HepG2 (cell line): ENCODE data around the gene COL9A3. TPM values are rescaled to one million over a fixed set of nuclear protein-coding genes. Genes with fewer than 3 reads are reported as not detected.

Source experiments
- ATF7 ChIP-seq, 2 experiments: fragments of 450-650 bp in 1 of 2; sonication (generic) in 1 of 2; formaldehyde crosslinking in 1 of 2; IDR thresholded peaks; 2 replicates each; pipeline versions ENCODE4 v1.4.0 to v1.6.1; 2016 to 2020; ENCODE audit warnings: antibody characterized with exemption in 1 of 2, mild to moderate bottlenecking in 1 of 2, missing genetic modification reagents in 1 of 2
- GABPA ChIP-seq, 2 experiments: IDR thresholded peaks; 2 replicates each; pipeline ENCODE4 v1.6.1; 2011 to 2016; ENCODE audit warnings: low read depth in 2 of 2, low read length in 1 of 2, missing biosample characterization in 1 of 2, missing genetic modification characterization in 1 of 2
- GABPB1 ChIP-seq: IDR thresholded peaks from 2 replicates; pipeline ENCODE4 v1.6.1; 2016; ENCODE audit warnings: mild to moderate bottlenecking, missing genetic modification reagents, moderate library complexity, missing compliant biosample characterization
- IKZF1 ChIP-seq: fragments of 450-650 bp; IDR thresholded peaks from 2 replicates; pipeline ENCODE4 v1.7.1; 2016
- SMYD3 ChIP-seq: sonication (generic); formaldehyde crosslinking; IDR thresholded peaks from 2 replicates; pipeline ENCODE4 v1.8.1; 2023; ENCODE audit warnings: mild to moderate bottlenecking, missing genetic modification reagents
- STAT5B ChIP-seq: sonication (generic); formaldehyde crosslinking; IDR thresholded peaks from 2 replicates; pipeline ENCODE4 v1.4.0; 2020; ENCODE audit warnings: missing genetic modification reagents
- ZNF12 ChIP-seq: sonication (generic); formaldehyde crosslinking; IDR thresholded peaks from 2 replicates; pipeline ENCODE4 v1.5.0; 2020; ENCODE audit warnings: missing genetic modification reagents
- ZNF232 ChIP-seq: sonication (generic); formaldehyde crosslinking; IDR thresholded peaks from 2 replicates; pipeline ENCODE4 v1.4.0; 2020; ENCODE audit warnings: missing genetic modification reagents, borderline replicate concordance
- ZNF329 ChIP-seq: sonication (generic); formaldehyde crosslinking; IDR thresholded peaks from 2 replicates; pipeline ENCODE4 v1.9.0; 2021; ENCODE audit warnings: low read depth, mild to moderate bottlenecking, missing genetic modification reagents
- ZNF350 ChIP-seq: sonication (generic); formaldehyde crosslinking; IDR thresholded peaks from 2 replicates; pipeline ENCODE4 v1.4.0; 2020; ENCODE audit warnings: mild to moderate bottlenecking, low read depth, missing genetic modification reagents, borderline replicate concordance
- ZNF432 ChIP-seq: sonication (generic); formaldehyde crosslinking; IDR thresholded peaks from 2 replicates; pipeline ENCODE4 v1.5.0; 2020; ENCODE audit warnings: missing genetic modification reagents, mild to moderate bottlenecking, borderline replicate concordance
- ZNF550 ChIP-seq: sonication (generic); formaldehyde crosslinking; IDR thresholded peaks from 2 replicates; pipeline ENCODE4 v1.4.0; 2020; ENCODE audit warnings: mild to moderate bottlenecking, missing genetic modification reagents, borderline replicate concordance
- polyA plus RNA-seq, 8 experiments: library from polyadenylated mRNA; depleted of rRNA in 3 of 8; stranded (reverse) in 7 of 8; unstranded in 1 of 8; fragments of >200 nt; fragmentation: Illumina TruSeq in 4 of 8; extraction: Trizol in 4 of 8; gene quantifications; 2 replicates each; pipeline versions ENCODE4 v1.2.1 to v1.2.3, GENCODE V29; 2011 to 2016; ENCODE audit warnings: low read depth in 4 of 8, missing spikeins in 1 of 8, mixed read lengths in 1 of 8; ENCODE audit not compliant: insufficient read depth in 1 of 8
- total RNA-seq, 5 experiments: library from RNA; depleted of rRNA; stranded (reverse); fragments of >200 nt; fragmentation: Illumina TruSeq; extraction: Trizol; gene quantifications; 2 replicates each; pipeline ENCODE4 v1.2.3, GENCODE V29; 2016; ENCODE audit warnings: low read depth in 1 of 5
- TF ChIP-seq, protein P1 (sequence below): IDR thresholded peaks from 2 replicates; pipeline ENCODE4 v1.4.0; 2020; ENCODE audit warnings: mild to moderate bottlenecking, missing genetic modification reagents
- TF ChIP-seq, protein P2 (sequence below): sonication (generic); formaldehyde crosslinking; conservative IDR thresholded peaks from 2 replicates; pipeline ENCODE4 v1.4.0; 2020; ENCODE audit warnings: mild to moderate bottlenecking, missing genetic modification reagents, moderate library complexity
- TF ChIP-seq, protein P3 (sequence below): sonication (generic); formaldehyde crosslinking; IDR thresholded peaks from 2 replicates; pipeline ENCODE4 v1.4.0; 2020; ENCODE audit warnings: missing genetic modification reagents
- TF ChIP-seq, protein P4 (sequence below): sonication (generic); formaldehyde crosslinking; IDR thresholded peaks from 2 replicates; pipeline ENCODE4 v1.5.0; 2020; ENCODE audit warnings: mild to moderate bottlenecking, missing genetic modification reagents, borderline replicate concordance

The COL9A3 gene
- total and polyA plus RNA-seq, 2 of the 13 experiments (the other 11 are each of a cell fraction or from before 2014, with no cell fraction given): 155 to 204 TPM

DNA sequence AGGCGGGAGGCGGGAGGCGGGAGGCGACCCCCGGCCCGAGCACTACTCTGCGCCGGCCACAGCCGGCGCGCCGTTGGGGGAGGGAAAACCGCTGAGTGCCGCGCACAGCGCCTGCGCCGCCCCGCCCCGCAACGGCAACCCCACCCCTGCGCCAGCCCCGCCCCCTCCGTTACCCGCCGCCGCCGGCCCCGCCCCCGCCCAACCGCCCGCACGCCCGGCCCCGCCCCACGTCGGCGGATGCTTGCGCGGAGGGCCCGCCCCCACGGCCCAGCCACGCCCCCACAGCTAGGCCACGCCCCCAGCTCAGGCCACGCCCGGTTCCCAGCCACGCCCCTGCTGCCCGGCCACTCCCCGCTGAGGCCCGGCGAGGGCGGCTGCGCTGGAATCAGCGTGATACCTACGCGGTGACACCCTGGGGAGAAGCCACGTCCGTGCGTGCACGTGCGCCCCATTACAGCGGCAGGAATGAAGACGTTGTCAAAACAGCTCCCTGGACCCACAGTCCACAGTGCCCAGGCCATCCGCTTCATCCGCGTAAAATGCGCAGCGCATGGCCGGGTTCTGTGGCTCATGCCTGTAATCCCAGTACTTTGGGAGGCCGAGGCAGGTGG, 45.0 kb downstream of the COL9A3 start, which contains the start of gene TCFL5 (continued):
- TF ChIP-seq STAT5B (CRISPR knock-in tag) (peak; percentile 88; the same call in 1 of the 2 replicates), ZNF12 (CRISPR knock-in tag) (peak; percentile 79), ATF7 (IDR thresholded peaks at IDR 0.05) (no peak), ATF7 (CRISPR knock-in tag; IDR thresholded peaks at IDR 0.05) (peak; percentile 52; the same call in 1 of the 2 replicates), ZNF550 (peak; percentile 97), IKZF1 (no peak), ZNF432 (CRISPR knock-in tag) (no peak), GABPB1 (CRISPR knock-in tag) (peak; percentile 81), GABPA (IDR thresholded peaks at IDR 0.05; ENCODE audit: low read depth, low read length) (no peak), GABPA (CRISPR knock-in tag; IDR thresholded peaks at IDR 0.05; ENCODE audit: low read depth) (no peak), ZNF232 (peak; percentile 95), ZNF350 (CRISPR knock-in tag) (peak; percentile 91), SMYD3 (CRISPR knock-in tag) (peak; percentile 80; the same call in 1 of the 2 replicates), ZNF329 (CRISPR knock-in tag) (peak; percentile 84; the same call in 1 of the 2 replicates)
- TF ChIP-seq, protein P1, sequence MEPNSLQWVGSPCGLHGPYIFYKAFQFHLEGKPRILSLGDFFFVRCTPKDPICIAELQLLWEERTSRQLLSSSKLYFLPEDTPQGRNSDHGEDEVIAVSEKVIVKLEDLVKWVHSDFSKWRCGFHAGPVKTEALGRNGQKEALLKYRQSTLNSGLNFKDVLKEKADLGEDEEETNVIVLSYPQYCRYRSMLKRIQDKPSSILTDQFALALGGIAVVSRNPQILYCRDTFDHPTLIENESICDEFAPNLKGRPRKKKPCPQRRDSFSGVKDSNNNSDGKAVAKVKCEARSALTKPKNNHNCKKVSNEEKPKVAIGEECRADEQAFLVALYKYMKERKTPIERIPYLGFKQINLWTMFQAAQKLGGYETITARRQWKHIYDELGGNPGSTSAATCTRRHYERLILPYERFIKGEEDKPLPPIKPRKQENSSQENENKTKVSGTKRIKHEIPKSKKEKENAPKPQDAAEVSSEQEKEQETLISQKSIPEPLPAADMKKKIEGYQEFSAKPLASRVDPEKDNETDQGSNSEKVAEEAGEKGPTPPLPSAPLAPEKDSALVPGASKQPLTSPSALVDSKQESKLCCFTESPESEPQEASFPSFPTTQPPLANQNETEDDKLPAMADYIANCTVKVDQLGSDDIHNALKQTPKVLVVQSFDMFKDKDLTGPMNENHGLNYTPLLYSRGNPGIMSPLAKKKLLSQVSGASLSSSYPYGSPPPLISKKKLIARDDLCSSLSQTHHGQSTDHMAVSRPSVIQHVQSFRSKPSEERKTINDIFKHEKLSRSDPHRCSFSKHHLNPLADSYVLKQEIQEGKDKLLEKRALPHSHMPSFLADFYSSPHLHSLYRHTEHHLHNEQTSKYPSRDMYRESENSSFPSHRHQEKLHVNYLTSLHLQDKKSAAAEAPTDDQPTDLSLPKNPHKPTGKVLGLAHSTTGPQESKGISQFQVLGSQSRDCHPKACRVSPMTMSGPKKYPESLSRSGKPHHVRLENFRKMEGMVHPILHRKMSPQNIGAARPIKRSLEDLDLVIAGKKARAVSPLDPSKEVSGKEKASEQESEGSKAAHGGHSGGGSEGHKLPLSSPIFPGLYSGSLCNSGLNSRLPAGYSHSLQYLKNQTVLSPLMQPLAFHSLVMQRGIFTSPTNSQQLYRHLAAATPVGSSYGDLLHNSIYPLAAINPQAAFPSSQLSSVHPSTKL: peak; percentile 77
- TF ChIP-seq, protein P2, sequence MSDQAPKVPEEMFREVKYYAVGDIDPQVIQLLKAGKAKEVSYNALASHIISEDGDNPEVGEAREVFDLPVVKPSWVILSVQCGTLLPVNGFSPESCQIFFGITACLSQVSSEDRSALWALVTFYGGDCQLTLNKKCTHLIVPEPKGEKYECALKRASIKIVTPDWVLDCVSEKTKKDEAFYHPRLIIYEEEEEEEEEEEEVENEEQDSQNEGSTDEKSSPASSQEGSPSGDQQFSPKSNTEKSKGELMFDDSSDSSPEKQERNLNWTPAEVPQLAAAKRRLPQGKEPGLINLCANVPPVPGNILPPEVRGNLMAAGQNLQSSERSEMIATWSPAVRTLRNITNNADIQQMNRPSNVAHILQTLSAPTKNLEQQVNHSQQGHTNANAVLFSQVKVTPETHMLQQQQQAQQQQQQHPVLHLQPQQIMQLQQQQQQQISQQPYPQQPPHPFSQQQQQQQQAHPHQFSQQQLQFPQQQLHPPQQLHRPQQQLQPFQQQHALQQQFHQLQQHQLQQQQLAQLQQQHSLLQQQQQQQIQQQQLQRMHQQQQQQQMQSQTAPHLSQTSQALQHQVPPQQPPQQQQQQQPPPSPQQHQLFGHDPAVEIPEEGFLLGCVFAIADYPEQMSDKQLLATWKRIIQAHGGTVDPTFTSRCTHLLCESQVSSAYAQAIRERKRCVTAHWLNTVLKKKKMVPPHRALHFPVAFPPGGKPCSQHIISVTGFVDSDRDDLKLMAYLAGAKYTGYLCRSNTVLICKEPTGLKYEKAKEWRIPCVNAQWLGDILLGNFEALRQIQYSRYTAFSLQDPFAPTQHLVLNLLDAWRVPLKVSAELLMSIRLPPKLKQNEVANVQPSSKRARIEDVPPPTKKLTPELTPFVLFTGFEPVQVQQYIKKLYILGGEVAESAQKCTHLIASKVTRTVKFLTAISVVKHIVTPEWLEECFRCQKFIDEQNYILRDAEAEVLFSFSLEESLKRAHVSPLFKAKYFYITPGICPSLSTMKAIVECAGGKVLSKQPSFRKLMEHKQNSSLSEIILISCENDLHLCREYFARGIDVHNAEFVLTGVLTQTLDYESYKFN (CRISPR knock-in tag): peak; percentile 67
- TF ChIP-seq, protein P3, sequence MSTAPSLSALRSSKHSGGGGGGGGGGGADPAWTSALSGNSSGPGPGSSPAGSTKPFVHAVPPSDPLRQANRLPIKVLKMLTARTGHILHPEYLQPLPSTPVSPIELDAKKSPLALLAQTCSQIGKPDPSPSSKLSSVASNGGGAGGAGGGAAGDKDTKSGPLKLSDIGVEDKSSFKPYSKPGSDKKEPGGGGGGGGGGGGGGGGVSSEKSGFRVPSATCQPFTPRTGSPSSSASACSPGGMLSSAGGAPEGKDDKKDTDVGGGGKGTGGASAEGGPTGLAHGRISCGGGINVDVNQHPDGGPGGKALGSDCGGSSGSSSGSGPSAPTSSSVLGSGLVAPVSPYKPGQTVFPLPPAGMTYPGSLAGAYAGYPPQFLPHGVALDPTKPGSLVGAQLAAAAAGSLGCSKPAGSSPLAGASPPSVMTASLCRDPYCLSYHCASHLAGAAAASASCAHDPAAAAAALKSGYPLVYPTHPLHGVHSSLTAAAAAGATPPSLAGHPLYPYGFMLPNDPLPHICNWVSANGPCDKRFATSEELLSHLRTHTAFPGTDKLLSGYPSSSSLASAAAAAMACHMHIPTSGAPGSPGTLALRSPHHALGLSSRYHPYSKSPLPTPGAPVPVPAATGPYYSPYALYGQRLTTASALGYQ (CRISPR knock-in tag): peak; percentile 66
- TF ChIP-seq, protein P4, sequence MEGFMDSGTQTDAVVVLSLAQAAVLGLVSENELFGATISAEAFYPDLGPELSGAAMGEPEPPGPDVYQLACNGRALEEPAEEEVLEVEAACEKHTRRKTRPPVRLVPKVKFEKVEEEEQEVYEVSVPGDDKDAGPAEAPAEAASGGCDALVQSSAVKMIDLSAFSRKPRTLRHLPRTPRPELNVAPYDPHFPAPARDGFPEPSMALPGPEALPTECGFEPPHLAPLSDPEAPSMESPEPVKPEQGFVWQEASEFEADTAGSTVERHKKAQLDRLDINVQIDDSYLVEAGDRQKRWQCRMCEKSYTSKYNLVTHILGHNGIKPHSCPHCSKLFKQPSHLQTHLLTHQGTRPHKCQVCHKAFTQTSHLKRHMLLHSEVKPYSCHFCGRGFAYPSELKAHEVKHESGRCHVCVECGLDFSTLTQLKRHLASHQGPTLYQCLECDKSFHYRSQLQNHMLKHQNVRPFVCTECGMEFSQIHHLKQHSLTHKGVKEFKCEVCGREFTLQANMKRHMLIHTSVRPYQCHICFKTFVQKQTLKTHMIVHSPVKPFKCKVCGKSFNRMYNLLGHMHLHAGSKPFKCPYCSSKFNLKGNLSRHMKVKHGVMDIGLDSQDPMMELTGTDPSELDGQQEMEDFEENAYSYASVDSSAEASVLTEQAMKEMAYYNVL (CRISPR knock-in tag): peak; percentile 84; the same call in 1 of the 2 replicates
